NCI-H187 treated with DMSO at 0.1 percent for 48 hours (cell line): ENCODE measurements around the gene SLC9B1.
"Not testable (repeated sequence)": the region's sequence is repeated elsewhere in the genome, so short reads cannot be mapped to it uniquely, and the experiment has no call there.

Experiments
- DNase-seq: peaks from one replicate; lab custom pipeline; 2025; lab: John Stamatoyannopoulos, UW

The SLC9B1 gene

DNA sequence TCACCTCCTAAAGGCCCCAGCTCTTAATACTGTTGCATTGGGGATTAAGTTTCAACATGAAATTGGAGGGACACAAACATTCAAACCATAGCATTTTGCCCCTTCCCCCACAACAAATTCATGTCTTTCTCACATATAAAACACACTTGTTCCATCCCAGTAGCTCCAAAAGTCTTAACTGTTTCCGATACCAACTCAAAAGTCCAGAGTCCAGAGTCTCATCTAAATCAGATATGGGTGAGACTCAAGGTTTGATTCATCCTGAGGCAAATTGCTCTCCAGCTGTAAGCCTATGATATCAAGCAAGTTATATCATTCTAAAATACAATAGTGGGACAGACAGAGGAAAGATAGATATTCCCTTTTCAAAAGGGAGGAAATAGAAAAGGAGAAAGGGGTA, 8.7 kb downstream of the SLC9B1 start:
- no peak for DNase-seq

- no peak for DNase-seq
These were observed 10.4 kb downstream of the SLC9B1 start for GRCh38 chr4:103008875-103009729.

DNA sequence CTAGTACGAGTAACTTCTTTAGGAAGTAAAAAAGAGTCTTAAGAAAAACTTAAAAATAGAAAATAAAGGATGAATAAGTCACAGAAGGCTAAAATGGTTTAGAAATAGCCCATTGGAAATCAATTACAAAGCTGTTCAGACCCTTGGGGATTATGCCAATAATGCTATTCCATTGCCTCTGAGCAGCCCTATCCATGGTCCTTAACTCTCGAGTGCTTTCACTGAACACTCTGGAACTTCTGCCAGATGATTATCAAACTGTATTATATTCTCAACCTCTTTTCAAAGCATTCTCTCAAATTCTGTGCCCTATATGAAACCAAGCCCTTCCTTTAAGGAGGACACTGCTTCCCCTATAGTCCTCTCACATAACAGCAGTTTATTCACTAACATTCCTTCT, 17.0 kb downstream of the SLC9B1 start:
- DNase-seq = no peak

- DNase-seq = no peak
These were observed 24.7 kb downstream of the SLC9B1 start for GRCh38 chr4:102994803-102995202.

DNA sequence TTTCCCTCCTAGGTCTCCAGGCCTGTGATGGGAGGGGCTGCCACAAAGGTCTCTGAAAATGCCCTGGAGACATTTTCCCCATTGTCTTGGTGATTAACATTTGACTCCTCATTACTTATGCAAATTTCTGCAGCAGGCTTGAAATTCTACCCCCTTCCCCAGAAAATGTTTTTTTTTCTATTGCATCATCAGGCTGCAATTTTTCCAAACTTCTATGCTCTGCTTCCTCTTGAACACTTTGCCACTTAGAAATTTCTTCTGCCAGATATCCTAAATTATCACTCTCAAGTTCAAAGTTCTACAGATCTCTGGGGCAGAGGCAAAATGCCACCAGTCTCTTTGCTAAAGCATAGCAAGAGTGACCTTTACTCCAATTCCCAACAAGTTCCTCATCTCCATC, 25.5 kb downstream of the SLC9B1 start:
- DNase-seq = not testable (repeated sequence)

DNA sequence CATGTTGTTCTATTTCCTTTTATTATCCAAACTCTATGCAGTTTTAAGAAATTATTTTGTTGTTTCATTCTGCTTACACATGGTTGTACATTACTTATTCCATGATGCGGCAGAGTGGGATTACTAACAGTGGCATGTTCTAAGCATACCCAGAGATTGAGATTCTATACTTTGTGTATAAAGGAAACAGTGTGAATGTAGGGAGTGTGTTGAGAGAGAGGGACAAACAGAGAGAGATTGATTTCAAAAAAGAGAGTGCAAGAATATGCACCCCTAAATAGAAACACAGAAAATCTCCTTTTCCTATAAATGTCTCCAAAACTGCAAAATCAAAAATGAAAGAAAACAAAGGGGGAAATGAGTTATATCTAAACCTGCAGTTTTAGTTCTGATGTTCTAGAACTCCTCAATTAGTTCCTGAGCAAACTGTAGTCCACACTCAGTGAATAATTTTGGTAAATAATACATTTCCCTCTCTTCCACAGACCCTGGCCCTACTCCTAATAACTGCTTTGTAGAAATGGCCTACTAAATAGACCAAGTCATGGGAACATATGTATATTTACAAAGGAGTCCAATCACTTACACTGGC, 31.0 kb downstream of the SLC9B1 start:
- DNase-seq = no peak

DNA sequence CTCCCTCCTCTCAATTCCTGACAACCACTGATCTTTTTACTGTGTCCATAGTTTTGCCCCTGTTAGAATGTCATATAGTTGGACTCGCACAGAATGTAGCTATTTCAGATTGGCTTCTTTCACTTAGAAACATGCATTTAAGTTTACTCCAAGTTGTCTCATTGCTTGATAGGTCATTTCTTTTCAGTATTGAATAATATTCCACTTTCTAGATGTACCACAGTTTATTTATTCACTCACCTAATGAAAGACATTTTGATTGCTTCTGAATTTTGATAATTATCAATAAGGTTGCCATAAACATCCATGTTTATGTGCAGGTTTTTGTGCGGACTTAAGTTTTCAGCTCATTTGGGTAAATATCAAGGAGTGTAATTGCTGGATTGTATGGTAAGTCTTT, 38.5 kb downstream of the SLC9B1 start:
- no peak for DNase-seq

DNA sequence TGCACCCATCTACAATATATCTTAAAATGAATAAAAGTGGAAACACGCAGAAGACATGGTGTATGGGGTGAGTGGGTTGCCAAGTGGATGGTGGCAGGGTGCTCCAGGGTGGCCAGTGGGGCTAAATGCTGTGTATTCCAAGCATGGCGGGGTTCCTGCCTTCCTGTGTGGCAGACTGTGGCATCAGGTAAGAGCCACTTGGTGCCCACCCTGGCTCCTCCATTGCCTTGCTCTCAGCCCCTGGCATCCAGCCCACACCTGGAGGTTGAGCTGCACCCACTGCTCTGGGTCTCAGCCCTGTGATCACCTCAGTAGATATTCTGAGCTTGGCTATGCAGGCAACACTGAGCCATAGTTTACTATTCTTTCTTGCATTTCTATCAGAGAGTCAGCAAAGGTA, 57.7 kb downstream of the SLC9B1 start:
- DNase-seq = not testable (repeated sequence)

GRCh38 chr4:102959496-102959895, 60.0 kb downstream of the SLC9B1 start:
- DNase-seq = no peak

DNA sequence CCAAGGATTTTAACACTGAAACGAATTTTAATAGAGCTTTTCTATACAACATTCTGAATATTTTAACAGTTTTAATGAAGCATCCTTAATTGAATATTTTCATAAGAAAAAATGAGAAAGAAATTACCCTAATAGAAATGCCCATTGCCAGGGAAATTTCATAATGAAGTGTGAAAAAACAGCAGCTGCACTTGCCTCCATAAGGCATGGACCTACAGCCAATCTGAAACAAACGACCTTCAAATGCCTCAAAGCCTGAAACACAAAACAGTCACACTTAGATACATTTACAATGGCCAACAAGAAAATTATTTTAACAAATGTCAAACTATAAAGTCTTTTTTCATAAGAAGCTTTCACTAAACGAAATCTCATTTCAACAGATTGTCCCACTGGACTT, 74.4 kb downstream of the SLC9B1 start:
- DNase-seq = no peak

GRCh38 chr4:102938063-102938462, 81.4 kb downstream of the SLC9B1 start:
- DNase-seq = not testable (repeated sequence)

DNA sequence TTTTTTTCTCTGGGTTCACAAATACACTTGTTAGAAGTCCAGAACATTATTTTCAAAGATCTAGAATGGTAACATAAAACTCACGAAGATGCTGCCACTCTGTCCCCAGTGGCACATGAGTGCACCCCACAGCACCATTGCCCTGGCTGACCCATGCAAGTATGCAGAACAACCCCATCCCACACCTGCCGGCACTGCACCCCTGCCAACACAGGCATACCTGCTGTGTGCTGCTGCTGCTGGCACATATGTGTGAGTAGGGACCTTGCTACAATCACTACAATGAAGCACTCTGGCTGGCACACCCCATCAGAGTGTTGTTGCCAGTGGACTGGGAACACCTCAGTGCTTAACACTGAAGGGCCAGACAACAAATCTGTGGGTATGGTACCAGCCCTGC, 83.8 kb downstream of the SLC9B1 start:
- DNase-seq = no peak

GRCh38 chr4:102919697-102920096, 99.8 kb downstream of the SLC9B1 start:
- not testable (repeated sequence) for DNase-seq

GRCh38 chr4:102918859-102919258, 100.6 kb downstream of the SLC9B1 start:
- DNase-seq = no peak

DNA sequence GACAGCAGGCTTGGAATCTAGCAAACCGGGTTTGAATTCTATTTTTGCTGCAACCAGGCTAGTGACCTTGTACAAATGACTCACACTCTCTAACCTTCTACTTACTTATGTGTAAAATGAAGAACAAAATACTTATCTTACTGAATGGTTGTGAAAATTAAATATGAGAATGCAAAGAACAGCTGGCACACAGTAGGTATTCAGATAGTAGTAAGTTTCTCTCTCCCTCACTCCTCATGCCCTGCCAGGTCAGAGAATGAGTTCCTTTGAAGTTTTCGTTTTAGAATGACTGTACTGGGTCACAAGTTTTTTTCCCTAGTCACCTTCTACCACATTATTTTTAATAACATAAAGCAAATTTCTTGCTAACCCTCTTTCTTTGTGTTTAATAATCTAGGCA, 117.7 kb downstream of the SLC9B1 start:
- no peak for DNase-seq

DNA sequence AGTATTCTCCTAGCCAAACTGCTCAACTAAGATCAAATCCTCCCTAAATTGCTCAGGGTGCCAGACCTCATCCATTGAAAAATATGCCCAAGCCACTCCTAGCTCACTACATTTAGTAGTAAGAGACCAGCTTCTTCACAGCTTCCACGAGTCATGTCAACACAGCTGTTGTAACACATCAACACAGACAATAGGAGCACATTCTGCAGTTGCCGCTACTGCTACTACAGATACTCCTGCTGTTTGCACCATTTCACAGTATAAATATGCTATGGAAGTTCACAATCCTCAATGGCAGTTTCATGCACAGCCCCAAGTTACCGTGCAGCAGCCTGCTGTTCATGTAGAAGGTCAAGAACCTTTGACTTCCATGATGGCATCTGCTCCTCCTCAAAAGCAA, 121.9 kb downstream of the SLC9B1 start:
- DNase-seq = not testable (repeated sequence)

DNA sequence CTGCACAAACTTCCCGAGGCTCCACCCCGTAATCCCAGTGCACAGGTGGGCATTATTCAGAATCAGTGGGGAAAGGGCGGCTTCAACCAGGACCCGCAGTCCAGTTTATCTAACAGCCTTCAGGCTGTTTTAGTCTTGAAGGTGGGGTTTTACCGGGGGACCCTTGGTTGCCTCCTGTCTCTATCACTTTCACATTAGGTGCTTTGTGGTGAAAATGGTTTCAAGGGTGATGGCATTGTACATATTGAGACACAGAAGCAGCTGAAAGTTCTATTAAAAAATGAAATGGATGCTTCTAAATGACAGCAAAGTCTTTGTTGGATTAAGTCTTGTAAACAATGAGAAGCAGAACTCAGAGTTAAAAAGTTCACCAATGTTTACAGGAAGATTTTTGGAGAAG, 123.0 kb downstream of the SLC9B1 start:
- not testable (repeated sequence) for DNase-seq

DNA sequence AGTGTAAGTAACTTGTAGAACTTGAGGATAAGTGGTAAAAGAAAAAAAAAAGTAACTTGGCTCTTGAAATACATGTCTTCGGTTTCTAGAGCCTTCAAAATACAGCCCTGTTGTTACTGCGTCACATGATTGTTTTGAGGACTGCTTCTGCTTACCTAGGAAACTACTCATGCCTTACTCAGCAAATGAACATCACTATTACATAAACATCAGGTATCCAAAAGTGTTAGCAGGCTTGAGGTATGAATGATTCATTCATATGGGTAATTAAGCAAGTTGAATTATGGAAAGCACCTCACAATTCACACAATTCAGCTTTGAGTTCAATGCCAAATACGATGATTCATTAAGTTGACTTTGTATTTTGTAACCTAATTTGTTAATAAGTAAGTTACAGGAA, 129.6 kb downstream of the SLC9B1 start:
- not testable (repeated sequence) for DNase-seq

- not testable (repeated sequence) for DNase-seq
These were observed 130.9 kb downstream of the SLC9B1 start for GRCh38 chr4:102888570-102888969.

GRCh38 chr4:102883278-102883677, 136.2 kb downstream of the SLC9B1 start:
- no peak for DNase-seq

DNA sequence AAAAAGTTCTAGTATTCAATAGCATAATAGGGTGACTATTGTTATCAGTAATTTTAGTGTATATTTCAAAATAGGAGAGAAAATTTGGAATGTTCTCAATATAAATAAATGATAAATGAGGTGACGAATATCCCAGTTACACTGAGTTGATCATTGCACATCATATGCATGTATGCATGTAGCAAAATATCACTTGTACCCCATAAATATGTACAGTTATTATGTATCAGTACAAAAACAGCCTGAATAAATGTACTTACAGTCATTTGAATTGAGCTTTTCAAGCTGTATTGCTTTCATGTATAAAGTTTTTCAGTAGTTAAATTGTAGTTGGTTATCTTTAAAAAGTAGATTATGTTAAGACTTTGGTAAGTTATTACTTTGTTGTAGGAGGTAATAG, 138.2 kb downstream of the SLC9B1 start:
- no peak for DNase-seq

- no peak for DNase-seq
These were observed 140.6 kb downstream of the SLC9B1 start for GRCh38 chr4:102878901-102879300.

- DNase-seq = not testable (repeated sequence)
These were observed 141.2 kb downstream of the SLC9B1 start for GRCh38 chr4:102878349-102878748.
